Measurements from ENCODE around the gene FAM221A.

- TF ChIP-seq, protein P1, sequence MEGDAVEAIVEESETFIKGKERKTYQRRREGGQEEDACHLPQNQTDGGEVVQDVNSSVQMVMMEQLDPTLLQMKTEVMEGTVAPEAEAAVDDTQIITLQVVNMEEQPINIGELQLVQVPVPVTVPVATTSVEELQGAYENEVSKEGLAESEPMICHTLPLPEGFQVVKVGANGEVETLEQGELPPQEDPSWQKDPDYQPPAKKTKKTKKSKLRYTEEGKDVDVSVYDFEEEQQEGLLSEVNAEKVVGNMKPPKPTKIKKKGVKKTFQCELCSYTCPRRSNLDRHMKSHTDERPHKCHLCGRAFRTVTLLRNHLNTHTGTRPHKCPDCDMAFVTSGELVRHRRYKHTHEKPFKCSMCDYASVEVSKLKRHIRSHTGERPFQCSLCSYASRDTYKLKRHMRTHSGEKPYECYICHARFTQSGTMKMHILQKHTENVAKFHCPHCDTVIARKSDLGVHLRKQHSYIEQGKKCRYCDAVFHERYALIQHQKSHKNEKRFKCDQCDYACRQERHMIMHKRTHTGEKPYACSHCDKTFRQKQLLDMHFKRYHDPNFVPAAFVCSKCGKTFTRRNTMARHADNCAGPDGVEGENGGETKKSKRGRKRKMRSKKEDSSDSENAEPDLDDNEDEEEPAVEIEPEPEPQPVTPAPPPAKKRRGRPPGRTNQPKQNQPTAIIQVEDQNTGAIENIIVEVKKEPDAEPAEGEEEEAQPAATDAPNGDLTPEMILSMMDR (IDR thresholded peaks at IDR 0.05), result no peak
- TF ChIP-seq NR2C2 (CRISPR knock-in tag; IDR thresholded peaks at IDR 0.05), result no peak
- TF ChIP-seq, protein P2, sequence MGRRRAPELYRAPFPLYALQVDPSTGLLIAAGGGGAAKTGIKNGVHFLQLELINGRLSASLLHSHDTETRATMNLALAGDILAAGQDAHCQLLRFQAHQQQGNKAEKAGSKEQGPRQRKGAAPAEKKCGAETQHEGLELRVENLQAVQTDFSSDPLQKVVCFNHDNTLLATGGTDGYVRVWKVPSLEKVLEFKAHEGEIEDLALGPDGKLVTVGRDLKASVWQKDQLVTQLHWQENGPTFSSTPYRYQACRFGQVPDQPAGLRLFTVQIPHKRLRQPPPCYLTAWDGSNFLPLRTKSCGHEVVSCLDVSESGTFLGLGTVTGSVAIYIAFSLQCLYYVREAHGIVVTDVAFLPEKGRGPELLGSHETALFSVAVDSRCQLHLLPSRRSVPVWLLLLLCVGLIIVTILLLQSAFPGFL (CRISPR knock-in tag; IDR thresholded peaks at IDR 0.05; ENCODE audit: borderline replicate concordance), result no peak
- no peak for TF ChIP-seq GTF2I (CRISPR knock-in tag; conservative IDR thresholded peaks at IDR 0.05)
These were observed 41.5 kb downstream of the FAM221A start for GRCh38 chr7:23721456-23721855.

Measured in WTC11 (cell line).